HG03280 (cell line): Measurements from ENCODE around the gene CLCN4.
A peak's percentile ranks its signal among the peaks of the same experiment; 100 is the strongest.

Source experiments
- ATAC-seq: cut with Tn5 transposase; IDR thresholded peaks from one replicate; pipeline ENCODE4 v1.9.1; 2021; ENCODE audit warnings: mild to moderate bottlenecking, moderate library complexity; ENCODE audit not compliant: unreplicated experiment

The CLCN4 gene

DNA sequence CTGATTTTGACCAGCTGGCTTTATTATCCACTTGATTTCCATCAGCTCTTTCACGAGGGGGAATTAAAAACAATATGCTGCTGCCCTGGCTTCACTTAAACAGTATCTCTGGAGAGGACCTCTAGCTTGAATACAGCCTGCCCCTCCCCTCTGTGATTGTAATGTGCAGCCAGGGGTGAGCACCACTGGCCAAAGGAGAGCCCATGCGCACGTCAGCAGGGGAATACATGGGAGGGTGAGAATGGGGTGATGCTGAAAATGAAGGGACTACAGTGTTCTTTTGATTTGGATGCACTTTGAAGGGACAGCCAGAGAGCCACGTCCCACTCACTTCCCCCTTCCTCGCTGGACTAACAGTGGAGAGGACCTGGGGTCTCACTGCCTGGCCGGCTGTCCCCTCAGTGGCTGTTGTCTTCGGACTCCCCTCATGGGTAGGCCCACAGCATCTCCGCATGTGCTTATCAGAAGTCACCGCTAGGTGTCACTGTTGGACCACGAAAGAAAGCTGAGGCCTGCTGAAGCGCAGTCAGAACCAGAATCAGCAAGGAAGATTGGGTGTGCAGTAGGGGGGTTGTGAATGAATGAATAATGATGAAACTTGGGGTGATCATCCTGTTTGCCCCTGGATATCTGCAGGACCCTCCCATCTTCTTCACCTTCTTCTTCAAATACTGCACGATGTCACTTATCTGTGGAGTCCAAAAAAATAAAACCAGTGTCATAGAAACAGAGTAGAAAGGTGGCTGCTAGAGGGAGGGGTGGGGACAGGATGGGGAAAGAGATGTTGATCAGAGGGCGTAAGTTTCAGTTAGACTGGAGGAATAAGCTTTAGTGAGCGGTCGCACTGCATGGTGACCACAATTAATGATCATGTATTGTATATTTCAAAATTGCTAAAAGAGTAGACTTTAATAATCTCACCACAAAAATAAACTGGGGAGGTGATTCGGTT, 32.8 kb downstream of the CLCN4 start:
- ATAC-seq, result peak; percentile 85

- peak; percentile 64 for ATAC-seq
Measured at GRCh38 chrX:10190367-10190766, 33.6 kb downstream of the CLCN4 start.

- ATAC-seq, result no peak
Measured at GRCh38 chrX:10193587-10193986, 36.8 kb downstream of the CLCN4 start.

DNA sequence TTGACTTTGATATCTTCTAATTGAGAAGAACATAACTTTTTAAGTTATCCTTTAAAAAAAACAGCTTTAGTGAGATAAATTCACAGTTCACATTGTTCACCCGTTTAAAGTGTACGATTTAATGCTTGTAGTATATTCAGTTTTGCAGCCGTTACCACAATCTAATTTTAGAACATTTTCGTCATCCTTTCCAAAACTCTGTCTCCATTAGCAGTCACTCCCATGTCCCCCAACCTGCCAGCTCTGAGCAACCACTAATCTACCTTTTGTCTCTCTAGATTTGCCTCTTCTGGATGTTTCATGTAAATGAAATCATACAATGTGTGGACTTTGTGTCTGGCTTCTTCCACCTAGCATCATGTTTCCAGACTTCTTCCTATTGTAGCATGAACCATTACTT, 38.6 kb downstream of the CLCN4 start:
- ATAC-seq, result no peak

DNA sequence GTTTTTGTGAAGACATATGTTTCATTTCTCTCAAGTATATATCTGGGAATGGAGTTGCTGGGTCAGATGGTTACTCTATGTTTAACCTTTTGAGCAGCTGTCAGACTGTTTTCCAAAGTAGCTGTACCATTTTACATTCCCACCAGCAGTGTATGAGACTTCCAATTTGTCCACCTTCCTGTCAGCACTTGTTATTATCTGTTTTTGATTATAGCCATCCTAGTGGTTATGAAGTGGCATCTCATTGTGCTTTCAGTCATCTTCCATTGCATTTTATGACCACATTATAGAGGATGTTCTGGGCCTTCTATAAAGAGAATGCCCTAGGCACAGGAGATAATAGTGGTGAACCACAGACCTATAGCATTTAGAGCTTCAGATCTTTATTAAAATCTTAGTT, 39.2 kb downstream of the CLCN4 start:
- ATAC-seq, result no peak

- no peak for ATAC-seq
Measured at GRCh38 chrX:10197279-10198210, 40.8 kb downstream of the CLCN4 start.

DNA sequence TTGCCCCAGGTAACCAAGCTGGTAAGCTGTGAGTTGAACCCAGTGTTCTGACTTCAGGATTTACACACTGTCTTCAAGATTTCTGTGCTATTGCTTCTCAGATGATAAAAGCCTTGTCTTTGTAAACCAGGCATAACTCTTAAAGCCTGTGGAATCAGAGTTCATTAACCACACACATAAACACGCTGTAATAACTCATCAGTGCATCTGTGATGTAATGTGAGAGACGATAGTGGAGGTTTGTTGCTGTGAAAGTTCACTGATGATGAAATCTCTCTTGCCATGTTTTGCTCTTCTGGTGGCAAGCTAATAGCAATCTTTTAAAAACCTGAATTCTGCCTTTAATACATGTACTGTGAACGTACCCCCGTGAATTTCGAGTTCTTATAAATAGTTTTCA, 41.5 kb downstream of the CLCN4 start:
- ATAC-seq, result no peak

DNA sequence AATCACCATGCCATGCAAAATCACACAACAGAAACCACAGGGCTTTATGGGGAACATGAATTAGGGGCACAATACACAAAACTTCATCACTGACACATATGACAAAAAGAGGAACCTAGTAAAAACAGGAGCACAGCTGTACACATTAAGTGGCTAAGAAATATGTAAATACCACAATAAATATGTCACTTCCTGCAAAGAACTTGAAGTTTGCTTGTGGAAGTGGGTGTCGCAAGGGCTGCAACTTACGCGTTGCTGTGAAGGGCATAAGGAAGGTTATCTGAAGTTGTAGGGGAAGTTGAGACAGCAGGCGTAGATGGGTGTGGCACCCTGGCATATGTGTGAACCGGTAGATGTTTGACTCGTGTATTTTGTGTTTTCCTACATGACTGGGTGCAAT, 42.4 kb downstream of the CLCN4 start:
- peak; percentile 68 for ATAC-seq

DNA sequence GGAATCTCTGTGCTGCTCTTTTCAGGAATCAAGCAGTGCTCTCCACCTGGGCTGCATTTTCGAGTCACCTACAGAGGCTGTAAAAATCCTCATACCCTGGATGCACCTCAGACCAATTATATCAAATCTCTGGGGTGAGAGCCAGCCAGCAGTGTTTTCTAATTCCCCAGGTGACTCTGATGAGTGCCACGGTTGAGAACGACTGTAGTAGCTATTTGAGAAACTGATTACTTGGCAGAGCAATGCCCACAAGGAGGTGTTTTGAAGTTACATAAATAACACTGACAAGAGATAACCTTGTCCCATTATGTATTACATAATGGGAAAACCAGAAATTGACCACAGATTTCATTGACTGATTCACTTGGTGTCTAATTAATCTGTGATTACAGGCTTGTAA, 46.8 kb downstream of the CLCN4 start:
- no peak for ATAC-seq

GRCh38 chrX:10206317-10206716, 49.5 kb downstream of the CLCN4 start:
- ATAC-seq, result no peak

DNA sequence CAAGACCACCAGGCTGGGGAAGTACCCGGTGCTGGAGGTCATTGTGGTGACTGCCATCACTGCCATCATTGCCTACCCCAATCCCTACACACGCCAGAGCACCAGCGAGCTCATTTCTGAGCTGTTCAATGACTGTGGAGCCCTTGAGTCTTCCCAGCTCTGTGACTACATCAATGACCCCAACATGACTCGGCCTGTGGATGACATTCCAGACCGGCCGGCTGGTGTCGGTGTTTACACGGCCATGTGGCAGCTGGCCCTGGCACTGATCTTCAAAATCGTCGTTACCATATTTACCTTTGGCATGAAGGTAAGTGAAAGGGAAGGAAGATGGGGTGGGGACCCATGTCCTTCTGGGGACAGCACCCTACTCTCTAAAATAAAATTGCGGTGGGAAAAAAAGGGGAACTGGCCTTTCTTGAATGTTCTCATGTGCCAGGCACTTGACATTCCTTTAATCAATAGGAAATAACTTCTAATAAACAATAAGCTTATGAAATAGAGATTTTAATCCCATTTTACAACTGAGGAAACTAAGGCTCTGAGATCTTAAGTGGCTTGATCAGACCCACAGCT, 51.6 kb downstream of the CLCN4 start:
- ATAC-seq, result no peak

- no peak for ATAC-seq
Measured at GRCh38 chrX:10208953-10209352, 52.2 kb downstream of the CLCN4 start.

GRCh38 chrX:10212395-10212794, 55.6 kb downstream of the CLCN4 start:
- no peak for ATAC-seq

DNA sequence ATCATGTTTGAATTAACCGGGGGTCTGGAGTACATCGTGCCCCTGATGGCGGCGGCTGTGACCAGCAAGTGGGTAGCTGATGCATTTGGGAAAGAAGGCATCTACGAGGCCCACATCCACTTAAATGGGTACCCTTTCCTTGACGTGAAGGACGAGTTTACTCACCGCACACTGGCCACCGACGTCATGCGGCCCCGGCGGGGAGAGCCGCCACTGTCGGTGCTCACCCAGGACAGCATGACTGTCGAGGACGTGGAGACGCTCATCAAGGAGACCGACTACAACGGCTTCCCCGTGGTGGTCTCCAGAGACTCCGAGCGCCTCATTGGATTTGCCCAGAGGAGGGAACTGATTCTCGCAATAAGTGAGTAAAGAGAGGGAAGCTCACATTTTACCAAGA, 56.9 kb downstream of the CLCN4 start:
- no peak for ATAC-seq

- ATAC-seq, result no peak
Measured at GRCh38 chrX:10216208-10216607, 59.4 kb downstream of the CLCN4 start.

GRCh38 chrX:10217198-10217597, 60.4 kb downstream of the CLCN4 start:
- no peak for ATAC-seq

GRCh38 chrX:10221651-10222050, 64.9 kb downstream of the CLCN4 start:
- ATAC-seq, result no peak

DNA sequence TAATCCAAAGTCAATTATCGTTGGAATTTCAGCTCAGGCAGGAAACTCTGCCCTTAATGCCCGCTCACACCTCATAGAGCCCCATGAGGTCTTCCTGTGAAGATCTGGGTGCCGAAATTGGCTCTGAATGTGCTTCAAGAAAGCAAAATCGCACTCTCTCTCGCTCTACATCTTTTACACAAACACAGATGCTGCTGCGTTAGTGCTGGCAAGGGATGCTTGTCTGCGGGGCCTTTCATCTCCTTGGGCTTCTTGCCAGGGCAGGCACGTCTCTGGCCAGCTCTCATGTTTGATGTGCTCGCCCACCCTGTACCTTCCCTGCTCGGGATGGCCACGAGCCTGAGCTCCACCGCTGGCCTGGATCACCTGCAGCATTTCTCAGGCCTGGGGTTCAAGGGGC, 66.5 kb downstream of the CLCN4 start:
- no peak for ATAC-seq

DNA sequence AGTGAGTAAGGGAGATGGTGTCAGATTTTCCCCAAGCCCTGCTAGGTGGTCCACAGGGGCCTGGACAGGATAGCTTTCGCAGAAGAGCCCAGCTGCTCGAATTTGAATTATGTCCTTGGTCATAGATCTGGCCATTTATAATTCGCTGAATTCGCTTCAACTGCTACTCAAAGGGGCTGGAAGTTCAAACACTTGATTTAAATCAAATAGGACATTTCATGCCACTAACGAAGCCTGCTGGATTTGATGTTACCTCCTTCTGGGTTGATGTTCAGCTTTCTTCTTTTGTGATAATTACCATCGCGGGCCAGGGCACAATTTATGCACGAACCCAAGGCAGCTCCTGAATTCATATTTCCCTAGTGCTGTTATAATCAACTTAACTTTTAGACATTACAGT, 67.0 kb downstream of the CLCN4 start:
- ATAC-seq, result no peak

DNA sequence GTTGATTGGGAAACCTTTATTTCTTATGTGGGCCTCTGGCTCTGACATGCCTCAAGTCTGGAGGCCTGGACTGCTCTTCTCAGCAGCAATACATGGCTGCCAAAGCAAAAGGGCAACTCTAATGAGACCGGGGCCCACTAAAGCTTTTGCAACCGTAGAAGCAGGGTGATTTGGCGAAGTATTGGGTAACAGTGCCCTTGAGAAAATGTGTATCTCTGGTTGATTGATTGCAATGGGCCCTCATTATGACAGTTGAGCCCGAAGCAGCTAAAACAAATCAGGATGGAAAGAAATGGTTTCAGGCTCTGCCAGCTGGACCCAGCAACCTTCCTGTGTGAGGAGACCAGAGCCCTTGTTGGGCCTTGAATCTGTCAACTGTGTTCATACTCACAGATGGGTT, 73.4 kb downstream of the CLCN4 start:
- ATAC-seq, result no peak

DNA sequence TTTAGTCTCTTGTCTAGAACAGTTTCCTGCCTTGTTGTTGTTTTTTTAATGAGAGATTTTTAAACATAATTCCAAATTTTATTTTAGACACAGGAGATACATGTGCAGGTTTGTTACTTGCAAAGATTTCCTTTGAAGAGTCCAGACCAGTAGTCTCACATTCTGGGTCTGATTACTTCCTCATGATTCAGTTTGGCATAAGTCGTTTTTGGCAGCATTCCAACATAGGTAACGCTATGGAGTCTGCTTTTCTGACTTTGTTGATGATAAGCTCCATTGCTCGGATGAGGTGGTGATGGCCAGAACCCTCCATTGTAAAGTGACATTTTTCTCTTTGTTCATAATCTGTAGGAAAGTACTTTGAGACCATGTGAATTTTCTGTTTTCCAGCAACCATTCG, 74.7 kb downstream of the CLCN4 start:
- no peak for ATAC-seq
